ENCODE data around the gene ACOT11. TPM values are rescaled to one million over a fixed set of nuclear protein-coding genes. Genes with fewer than 3 reads are reported as not detected.
"Not testable (repeated sequence)": the region's sequence is repeated elsewhere in the genome, so short reads cannot be mapped to it uniquely, and the experiment has no call there.

ACOT11 gene
- total RNA-seq: 44.1 TPM
- long read RNA-seq, transcript ACOT11-201 (16 exons, 3,082 nt): major isoform, 28 of 75 reads
- long read RNA-seq, partial matches to known transcripts: 28 of 75 reads
- long read RNA-seq, other reads (novel, unspliced or antisense): 19 of 75 reads

DNA sequence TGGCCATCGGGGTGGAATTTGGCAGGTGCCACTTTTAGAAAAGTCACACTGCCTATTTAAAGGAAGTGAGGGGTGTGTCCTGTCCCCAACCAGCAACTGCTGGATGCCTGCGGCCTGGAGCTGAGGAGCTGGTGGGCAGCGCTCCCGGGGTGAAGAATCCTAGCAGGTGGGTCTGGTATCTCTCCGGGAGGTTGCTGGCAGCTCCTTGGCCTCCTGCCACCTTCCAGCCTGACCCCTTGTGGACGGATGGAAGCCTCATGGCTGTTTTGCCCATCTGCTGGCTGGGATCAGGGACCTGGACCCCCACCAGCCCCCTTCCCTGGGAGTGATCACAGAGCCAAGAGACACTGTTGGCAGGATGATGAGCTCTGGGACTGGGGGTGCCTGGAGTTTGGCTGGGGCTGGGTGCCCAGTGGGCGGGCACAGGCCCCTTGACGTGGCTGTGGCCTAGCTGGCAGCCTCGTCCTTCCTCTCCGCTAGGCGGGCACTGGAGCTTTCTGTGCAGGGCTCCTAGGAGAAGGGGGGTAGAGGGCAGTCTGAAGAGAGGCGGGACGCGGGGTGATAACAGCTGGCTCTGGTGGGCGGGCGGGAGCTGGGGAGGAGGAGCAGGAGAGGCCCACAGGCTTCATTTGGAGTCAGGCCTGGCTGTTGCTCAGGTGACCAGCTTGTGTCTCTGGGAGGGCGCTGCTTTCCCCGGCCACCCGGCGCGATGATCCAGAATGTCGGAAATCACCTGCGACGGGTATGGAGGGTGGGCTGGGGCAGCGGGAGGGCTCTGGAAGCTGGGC, at the start of gene ACOT11:
TSS of gene ACOT11 (plus strand) at position 628 of the 788 bp plus-strand sequence. CDS start at position 710, 82 bp downstream.
- peak; percentile 93 for DNase-seq (ENCODE audit: low spot score)
- intact Hi-C loops (cut with DNase I): loop anchor here (1.0 to 5.0 kb wide), 4 partner anchors 34 to 97 kb away; no protein-coding TSS in a partner anchor

DNA sequence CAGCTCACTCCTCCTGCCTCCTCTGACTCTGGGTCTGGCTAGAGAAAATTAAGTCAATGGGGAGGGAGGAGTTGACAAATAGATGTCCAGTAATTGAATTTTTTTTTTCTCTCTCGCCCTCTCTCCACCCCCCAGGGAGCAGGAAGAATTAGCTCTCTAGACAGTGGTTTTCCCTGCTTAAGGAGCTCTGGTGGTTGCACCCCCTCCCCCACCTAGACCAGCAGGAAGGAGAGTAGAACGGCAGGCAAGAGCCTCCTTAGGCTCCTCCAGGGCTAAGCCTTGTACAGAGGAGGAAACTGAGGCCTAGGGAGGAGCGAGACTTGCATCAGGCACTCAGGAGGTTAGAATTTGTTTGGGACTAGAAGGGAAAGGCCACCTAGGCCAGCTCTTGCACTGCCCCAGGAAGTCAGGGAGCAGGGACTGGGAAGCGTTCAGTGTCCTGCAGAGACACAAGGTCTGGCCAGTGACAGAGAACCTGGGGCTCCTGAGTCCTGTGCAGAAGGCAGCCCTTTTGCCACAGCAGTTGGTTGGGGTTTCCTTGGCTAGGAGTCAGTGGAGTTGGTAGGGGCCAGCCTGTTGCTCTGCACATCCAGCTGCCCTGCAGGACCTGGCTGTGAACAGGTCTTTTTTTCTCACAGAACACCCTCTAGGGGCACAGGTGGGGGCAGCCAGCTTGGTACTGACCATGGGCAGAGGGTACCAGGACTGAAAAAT, 49.5 kb upstream of the ACOT11 start:
- intact Hi-C loops (cut with DNase I): loop anchor here (10.0 kb wide), 1 partner anchor 306 kb away; the partner anchor contains the start of gene TTC22

GRCh38 chr1:54499097-54499359, 49.0 kb upstream of the ACOT11 start:
- DNase-seq (ENCODE audit: low spot score): no peak
- intact Hi-C loops (cut with DNase I): loop anchor here (10.0 kb wide), 1 partner anchor 306 kb away; the partner anchor contains the start of gene TTC22

More for the DNA sequence above, 49.5 kb upstream of the ACOT11 start:
- DNase-seq (ENCODE audit: low spot score): no peak

GRCh38 chr1:54499360-54500106, 48.5 kb upstream of the ACOT11 start:
- DNase-seq (ENCODE audit: low spot score): no peak
- intact Hi-C loops (cut with DNase I): loop anchor here (10.0 kb wide), 1 partner anchor 305 kb away; the partner anchor contains the start of gene TTC22

DNA sequence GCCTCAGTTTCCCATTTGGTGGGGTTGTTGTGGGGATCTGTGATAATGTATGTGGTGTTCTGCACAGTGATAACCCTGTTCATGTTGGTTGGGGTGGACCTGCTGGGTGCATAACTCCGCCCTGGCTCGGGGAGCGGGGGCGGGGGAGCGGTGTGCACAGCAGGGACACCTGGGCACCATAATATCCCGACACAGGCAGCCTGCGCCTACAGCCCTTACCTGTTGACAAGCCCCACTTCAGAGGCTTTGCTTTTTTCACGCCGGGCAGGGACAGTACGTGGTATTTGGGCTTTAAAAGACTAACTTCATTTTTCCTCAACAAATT, 48.0 kb upstream of the ACOT11 start:
- intact Hi-C loops (cut with DNase I): no loop called here

DNA sequence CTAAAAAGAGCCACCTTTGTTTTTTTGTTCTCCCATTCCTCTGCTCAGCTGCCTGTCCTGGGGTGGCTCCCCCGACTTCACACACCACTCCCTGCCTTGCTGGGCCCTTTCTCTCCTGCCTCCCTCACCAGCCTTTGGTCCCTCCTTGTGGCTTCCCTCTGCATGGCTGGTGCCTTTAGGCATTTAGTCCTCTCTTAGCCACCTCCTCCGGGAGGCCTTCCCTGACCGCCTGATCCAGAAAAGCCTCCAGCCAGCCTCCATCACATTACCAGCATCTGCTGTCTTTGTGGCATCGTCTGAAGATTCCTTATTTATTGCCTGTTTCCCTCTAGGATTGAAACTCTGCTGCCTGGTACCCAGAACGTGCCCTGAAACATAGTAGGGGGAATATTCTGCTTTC, 46.2 kb upstream of the ACOT11 start:
- intact Hi-C loops (cut with DNase I): no loop called here

More for the DNA sequence above, 48.0 kb upstream of the ACOT11 start:
- DNase-seq (ENCODE audit: low spot score): no peak

GRCh38 chr1:54502342-54502741, 45.7 kb upstream of the ACOT11 start:
- DNase-seq (ENCODE audit: low spot score): no peak
- intact Hi-C loops (cut with DNase I): no loop called here

More for the DNA sequence above, 46.2 kb upstream of the ACOT11 start:
- no peak for DNase-seq (ENCODE audit: low spot score)

GRCh38 chr1:54506594-54506993, 41.4 kb upstream of the ACOT11 start:
- DNase-seq (ENCODE audit: low spot score): no peak
- intact Hi-C loops (cut with DNase I): no loop called here

DNA sequence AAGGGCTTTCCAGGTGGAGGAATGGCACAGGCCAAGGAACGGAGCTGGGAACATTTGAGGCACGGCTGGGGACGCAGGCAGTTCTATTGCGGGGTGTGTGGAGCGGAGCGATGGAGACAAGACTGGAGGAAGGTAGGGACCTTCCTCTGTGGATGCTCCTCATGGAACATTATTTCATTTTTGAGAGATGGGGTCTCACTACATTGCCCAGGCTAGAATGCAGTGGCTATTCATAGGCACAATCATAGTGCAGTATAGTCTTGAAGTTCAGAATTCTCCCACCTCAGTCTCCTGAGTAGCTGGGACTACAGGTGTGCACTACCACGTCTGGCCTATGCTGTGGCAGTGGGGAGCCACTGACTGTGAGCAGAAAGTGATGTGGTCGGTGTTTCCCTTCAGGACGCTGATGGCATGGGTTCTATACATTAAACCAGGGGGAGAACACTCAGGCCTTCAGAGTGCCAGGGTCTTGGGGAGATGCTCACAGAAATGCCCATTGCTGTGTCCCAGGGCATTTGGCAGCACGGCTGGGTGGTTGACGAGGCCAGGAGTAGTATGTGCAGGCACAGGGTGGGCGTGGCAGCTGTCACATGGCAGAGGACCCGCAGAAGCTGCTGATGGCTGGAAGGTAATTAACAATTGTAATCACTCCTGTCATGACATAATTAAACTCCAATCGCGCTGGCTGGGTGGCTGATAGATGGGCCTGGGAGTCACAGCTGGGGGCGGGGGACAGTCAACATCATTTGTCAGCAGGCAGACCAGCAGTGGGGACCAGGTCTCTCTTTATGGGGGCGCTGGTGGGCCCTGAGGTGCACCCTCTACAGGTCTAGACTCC, 40.8 kb upstream of the ACOT11 start:
- no peak for DNase-seq (ENCODE audit: low spot score)
- intact Hi-C loops (cut with DNase I): no loop called here

GRCh38 chr1:54510715-54511270, 37.2 kb upstream of the ACOT11 start:
- intact Hi-C loops (cut with DNase I): no loop called here
- DNase-seq (ENCODE audit: low spot score): no peak

DNA sequence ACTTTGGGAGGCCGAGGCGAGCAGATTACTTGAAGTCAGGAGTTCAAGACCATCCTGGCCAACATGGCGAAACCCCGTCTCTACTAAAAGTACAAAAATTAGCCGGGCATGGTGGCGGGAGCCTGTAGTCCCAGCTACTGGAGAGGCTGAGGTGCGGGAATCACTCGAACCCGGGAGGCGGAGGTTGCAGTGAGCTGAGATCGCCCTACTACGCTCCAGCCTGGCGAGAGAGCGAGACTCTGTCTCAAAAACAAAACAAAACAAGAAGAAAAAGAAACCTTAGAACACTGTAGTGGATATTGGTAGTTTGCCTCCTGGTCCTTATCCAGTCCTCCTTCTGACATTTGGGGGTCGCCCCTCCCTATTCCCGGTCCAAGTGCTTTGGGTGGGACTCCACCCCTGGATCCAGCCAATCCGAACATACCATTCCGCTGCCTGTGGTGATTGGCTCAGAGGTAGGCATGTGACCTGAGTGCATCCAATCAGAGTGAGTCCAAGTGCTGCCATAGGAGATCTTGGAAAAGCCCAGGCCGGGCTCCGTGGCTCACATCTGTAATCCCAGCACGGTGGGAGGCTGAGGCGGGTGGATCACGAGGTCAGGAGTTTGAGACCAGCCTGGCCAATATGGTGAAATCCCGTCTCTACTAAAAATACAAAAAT, 34.0 kb upstream of the ACOT11 start:
- peak; percentile 47 for DNase-seq (ENCODE audit: low spot score)
- intact Hi-C loops (cut with DNase I): not testable (repeated sequence)

GRCh38 chr1:54516249-54516920, 31.6 kb upstream of the ACOT11 start:
- peak; percentile 59 for DNase-seq (ENCODE audit: low spot score)
- intact Hi-C loops (cut with DNase I): no loop called here

DNA sequence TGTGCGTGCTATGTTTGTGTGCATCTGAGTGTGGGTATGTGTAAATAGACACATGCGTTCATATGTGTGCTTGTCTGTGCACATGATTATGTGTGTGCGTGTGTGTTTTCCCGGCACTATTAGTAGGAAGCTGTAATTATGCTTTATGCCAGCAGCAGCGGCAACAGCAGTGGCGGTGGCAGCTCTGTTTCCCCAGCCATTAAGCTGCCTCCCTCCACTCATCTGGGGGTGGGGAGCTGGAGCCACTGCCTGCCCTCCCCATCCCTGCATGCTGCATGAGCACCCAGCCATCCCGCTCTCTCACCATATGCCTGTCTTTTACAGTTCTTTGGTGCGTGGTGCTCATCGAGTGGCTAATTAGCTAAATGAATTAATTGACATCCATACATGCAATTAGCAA, 30.5 kb upstream of the ACOT11 start:
- DNase-seq (ENCODE audit: low spot score): peak; percentile 58

GRCh38 chr1:54518489-54518888, 29.5 kb upstream of the ACOT11 start:
- intact Hi-C loops (cut with DNase I): no loop called here
- no peak for DNase-seq (ENCODE audit: low spot score)

More for the DNA sequence above, 30.5 kb upstream of the ACOT11 start:
- intact Hi-C loops (cut with DNase I): no loop called here

DNA sequence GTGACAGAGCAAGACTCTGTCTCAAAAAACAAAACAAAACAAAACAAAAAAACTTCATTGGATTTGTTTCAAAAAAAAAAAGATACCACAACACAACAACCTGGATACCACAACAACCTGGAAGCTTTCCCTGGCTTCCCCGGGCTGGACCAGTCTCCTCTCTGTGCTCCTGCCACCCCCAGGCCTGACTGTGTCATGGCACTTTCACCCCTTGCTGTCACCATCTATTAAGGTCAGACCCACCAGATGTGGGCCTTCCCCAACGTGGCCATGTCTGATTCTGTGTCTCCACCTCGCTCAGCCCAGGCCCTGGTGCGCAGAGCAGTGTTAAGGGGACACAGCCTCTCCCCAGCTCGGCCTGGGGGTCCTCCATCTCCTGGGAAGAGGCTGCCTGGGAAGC, 28.3 kb upstream of the ACOT11 start:
- peak; percentile 69 for DNase-seq (ENCODE audit: low spot score)
- intact Hi-C loops (cut with DNase I): no loop called here

GRCh38 chr1:54520631-54521321, 27.3 kb upstream of the ACOT11 start:
- intact Hi-C loops (cut with DNase I): no loop called here

GRCh38 chr1:54526565-54526964, 21.5 kb upstream of the ACOT11 start:
- DNase-seq (ENCODE audit: low spot score): peak; percentile 38
- intact Hi-C loops (cut with DNase I): not testable (repeated sequence)

More at GRCh38 chr1:54520631-54521321, 27.3 kb upstream of the ACOT11 start:
- peak; percentile 7 for DNase-seq (ENCODE audit: low spot score)
